GM19193 (cell line): ENCODE measurements around the gene SLC25A34.

Experiments
- POLR2A ChIP-seq: IDR thresholded peaks from 4 replicates; pipeline ENCODE4 v1.6.1; 2011; ENCODE audit not compliant: insufficient read depth, insufficient read length; ENCODE audit errors: extremely low read depth

The SLC25A34 gene

DNA sequence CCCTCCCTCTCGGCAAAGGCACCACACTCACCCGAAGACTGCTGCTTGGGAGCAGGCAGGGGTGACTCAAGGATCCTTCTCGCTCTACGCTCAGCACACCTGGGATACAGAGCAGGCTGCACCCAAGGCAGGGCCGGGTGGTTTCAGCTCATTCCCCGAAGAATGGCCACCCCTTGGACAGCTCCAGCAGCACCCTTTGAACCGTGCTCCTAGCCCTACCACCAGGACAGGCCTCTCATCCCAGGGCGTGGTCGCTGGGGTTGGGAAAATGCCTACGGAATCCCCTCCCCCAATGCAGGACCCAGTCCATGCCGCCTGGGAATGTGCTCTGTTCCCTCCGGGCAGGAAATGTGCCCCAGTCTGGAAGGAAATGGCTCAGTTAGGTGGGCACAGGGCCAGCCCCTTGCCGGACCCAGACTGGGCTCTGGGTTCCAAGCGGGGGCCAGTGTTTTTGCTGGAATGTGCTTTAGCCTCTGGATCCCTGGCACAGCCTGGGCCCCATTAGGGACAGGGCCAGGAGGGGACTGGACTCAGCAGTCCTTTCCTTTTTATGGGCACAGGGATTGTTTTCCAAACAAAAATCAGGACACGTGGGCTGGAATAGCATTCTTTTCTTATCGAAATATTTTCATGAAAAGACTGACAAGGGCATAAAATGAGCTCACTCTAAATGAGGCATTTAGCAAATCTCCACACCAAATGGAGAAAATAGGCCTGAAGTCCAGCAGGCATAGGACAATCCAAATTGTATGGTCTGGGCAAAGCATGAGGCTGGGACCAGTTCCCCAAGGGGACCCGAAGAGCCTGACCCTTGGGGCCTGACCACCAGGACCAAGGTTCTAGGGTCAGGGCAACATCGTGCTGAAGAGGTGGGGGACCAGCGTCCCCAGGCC, 13.6 kb downstream of the SLC25A34 start:
- no peak for TF ChIP-seq POLR2A

DNA sequence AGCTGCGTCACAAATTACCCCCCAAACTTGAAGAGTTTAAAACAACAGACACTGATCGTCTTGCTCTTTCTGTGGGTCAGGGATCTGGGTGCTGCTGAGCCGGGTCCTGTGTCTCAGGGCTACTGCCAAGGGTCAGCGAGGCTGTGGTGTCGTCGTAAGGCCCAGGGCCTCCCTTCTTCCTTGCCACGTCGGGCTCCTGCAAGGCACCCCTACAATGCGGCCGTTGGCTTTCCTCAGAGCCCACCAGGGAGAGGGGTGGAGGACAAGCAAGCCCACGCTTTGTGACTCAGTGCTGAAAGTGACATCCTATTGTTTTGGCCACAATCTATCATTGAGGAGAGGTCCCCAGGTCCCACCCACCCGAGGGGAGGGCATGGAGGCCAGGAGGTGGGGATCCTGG, 14.9 kb downstream of the SLC25A34 start:
- no peak for TF ChIP-seq POLR2A

DNA sequence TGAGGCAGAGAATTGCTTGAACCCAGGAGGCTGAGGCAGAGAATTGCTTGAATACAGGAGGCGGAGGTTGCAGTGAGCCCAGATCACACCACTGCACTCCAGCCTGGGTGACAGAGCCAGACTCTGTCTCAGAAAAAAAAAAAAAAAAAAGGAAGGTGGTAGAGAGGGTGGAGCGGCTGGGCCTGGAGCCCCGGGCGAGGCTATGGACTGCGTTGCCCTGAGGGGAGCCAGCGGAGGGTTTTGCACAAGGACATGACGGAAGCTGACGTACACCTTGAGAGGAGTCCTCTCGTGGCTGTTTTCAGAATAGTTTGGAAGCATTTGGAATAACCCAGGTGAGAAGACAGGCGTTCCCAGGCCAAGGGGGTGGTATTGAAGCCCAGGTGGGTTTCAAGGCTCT, 15.7 kb downstream of the SLC25A34 start:
- no peak for TF ChIP-seq POLR2A

DNA sequence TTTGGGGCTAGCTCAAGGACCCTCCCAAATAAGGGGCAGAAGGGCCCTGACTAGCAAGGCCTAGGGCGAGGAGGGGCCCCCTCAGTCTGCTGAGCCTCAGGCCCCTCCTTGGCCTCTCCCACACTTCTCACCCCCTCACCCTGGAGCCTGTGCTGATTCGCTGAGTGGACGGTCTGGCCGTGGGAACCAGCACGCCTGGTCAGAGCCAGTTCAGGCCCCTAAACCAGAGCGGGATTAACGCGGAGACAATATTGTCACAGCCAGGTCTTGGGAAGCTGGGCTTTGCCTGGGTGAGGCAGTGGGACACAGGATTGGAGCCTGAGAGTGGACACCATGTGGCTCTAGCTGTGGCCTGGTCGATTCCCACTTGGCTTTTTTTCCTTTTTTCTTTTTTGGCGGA, 17.7 kb downstream of the SLC25A34 start:
- TF ChIP-seq POLR2A: no peak

DNA sequence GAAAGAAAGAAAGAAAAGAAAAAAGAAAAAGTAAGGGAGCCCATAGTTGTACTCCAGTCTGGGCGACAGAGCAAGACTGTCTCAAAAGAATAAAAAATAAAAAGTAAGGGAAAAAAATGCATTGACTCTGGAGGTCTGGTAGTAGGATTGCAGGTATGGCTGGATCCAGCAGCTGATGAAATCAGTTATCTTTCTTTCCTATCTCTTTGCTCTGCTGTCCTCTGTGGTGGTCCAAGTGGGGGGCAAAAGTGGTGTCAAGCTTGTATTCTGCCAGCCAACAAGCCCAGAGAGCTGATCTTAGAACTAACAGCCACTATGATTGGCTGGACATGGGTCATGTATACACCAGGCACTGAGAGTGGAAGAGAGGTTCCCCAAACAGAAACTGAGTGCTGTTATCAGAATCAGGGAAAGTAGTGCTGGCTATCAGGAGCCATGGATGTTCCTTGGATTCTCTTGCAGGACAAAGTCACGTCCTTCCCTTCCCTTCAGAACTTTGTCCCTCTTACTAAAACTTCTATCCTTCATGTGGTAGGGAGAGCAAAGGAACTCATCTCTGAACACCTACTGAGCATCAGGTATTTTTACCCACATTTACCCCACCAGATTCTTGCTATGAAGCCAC, 19.1 kb downstream of the SLC25A34 start:
- TF ChIP-seq POLR2A: no peak

DNA sequence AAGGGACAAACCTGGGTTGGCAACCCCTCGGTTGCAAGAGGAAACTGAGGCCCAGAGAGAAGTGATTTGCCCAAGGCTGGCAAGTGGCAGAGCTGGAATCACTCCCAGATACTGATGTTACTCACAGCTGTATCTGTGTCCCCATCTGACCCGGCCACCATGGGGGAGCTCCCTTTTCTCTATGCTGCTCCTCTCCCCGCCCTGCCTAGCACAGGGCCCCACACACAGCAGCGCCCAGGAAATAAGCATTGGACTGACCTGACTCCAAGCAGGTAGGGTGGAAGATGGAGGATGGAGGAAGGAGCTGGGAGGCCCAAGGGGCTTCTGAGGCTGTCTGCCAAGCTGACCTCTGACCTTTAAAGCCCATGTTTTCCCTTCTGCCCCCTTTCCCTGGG, 19.6 kb downstream of the SLC25A34 start:
- no peak for TF ChIP-seq POLR2A

DNA sequence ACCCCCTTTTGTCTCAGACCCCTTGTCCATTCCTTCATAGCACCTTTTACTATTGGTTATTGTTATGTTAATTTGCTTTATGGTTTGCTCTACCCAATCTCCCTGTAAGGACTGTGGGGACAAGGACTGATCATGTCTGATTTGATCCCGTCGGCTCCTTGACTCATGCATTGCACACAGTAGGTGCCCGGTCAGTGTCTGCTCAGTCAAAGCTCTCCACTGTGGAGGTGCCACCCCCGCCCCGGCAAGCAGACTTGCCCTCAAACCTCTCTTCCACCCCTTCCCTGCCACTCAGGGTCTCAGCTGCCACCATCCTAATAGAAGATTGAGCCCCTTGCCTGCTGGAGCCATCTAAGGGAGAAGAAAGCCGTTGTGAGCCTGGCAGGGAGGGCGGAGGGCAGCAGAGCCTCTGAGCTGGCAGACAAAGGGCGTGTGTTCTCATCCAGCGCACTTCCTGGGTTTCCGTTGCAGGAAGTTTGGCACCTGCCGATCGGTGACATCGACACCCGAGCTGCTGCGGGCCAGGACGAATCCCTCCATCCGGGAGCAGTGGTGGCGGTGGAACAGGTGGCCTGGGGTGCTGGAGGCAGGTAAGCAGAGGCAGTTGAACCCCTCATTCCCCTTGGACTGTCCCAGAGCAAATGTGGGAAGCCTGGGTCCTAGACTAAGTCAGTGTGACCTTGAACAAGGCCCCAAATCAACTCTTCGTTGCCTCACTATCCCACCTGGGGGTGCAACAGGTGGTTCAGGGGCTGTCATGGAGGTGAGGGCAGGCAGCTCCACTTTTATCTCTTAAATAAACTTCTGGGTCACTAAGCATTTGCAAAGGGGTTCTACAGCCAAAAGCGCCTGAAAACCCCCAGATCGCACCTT, 20.3 kb downstream of the SLC25A34 start:
- no peak for TF ChIP-seq POLR2A

DNA sequence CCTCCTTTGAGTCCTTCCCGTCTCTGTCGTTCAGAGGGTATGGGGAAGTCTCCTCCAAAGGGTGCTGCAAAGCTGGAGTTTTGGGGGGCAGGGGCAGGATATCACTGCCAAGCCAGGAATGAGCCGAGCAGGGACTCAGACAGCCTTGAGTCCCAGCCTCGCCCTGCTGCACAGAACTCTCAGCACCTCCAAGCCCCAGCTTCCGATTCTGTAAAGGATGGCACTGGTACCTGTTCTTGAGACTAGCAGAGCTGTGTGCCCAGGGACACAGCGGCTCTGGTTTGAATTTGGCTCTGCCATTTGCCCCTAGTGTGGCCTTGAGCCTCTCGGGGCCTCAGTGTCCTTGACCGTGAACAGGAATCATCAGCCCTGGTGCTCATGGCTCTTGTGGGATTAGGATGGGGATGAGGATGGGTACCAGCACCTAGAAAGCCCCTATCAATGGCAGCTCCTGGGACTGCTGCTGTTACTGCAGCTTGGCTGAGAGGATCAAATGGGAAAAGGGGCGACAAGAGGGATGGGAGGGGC, 21.0 kb downstream of the SLC25A34 start:
- TF ChIP-seq POLR2A: no peak

DNA sequence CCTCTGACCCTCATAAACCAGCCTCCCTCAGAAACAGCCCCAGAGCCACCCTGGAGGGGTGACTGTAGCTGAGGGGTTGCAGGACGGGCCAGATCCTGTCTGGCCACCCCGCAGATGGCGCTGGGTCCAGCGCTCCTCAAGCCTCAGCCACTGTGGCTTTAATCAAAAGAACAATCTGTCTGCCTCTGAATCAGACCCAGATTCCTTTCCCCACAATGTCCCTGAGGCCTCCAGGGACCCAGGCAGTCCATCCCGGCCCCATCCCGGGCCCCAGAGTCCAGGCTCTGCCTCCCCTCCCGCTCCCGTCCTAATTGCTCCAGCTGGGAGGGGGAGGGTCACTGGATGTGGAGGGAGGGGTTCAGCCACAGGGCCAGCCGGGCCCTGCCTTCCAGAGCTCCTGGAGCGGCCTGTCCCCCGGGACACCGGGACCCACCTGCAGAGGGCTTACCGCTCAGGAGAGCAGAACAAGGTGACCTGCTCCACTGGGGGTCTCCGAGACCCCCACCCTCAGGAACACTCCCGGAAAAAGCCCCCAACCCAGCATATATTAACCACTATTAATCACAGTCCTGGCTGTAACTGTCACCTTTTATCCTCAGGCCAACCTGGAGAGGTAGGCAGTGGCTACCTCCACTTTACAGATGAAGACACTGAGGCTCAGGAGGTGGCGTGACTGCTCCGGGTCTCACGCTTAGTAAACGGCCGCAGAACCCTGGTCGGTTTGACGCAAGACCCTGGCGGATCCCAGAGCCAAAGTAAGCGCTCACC, 21.7 kb downstream of the SLC25A34 start:
- no peak for TF ChIP-seq POLR2A

DNA sequence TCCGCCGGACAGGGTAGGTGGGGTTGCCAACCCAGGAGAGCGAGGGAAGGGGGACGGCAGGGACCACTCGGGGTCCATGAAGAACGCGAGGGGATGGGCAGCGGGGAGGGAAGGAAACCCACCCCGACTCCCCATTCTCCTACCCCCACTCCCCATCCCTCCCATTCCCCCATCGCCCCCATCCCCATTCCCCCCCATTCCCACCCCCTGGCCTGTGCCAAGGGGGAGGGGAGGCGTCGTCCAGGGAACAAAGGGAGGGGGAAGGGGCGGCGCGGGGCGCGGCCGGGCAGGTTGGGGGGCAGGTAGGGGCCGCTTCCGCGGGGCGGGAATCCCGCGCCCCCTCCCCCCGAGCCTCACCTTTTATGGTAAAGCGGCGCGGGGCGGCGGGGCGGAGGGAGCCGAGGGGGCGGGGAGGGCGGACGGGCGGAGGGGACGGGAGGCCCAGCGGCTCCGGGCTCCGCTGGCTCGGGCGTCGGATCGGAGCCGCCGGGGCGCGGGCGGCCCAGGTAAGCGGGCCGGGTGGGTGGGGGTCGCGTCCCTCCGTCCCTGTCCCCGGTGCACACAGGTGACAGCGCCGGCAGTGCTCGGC, 22.4 kb downstream of the SLC25A34 start, which contains the start of gene FBLIM1:
TSS of gene FBLIM1 (plus strand) at position 453 of the 589 bp plus-strand sequence. CDS start 6,189 bp downstream, outside the sequence.
- TF ChIP-seq POLR2A: no peak

DNA sequence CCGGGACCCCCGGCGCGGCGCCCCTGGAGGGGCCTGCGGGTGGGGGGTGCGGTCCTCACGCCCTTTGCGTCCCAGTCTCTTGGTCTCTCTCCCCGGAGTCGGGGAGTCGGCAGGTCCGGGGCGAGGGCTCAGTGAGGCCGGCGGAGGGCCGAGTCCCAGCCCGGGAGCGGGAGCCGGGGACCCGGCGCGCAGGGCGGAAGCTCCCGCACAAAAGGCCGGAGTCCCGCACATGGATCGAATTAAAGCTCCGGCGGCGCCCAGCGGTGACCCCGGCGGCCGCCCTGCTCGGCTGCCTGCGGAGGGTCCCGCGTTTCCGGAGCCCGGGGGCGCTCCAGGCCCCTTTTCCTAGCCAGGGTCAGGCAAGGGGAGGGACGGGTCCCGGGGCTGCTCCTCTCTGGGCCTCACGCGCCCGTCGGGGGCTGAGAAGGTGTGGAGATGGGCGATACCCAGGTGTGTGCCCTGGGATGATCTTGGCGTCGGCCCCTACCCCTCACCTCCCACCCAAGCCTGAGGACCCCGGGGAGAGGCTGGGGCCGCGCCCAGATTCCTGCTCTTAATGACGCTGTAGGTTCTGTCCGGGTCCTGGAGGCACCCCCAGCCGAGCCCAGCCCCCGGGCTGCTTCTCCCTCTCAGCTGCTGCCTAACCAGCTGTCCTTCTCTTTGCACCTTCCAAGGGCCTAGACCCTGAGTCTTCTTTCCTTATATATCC, 23.0 kb downstream of the SLC25A34 start:
- no peak for TF ChIP-seq POLR2A

DNA sequence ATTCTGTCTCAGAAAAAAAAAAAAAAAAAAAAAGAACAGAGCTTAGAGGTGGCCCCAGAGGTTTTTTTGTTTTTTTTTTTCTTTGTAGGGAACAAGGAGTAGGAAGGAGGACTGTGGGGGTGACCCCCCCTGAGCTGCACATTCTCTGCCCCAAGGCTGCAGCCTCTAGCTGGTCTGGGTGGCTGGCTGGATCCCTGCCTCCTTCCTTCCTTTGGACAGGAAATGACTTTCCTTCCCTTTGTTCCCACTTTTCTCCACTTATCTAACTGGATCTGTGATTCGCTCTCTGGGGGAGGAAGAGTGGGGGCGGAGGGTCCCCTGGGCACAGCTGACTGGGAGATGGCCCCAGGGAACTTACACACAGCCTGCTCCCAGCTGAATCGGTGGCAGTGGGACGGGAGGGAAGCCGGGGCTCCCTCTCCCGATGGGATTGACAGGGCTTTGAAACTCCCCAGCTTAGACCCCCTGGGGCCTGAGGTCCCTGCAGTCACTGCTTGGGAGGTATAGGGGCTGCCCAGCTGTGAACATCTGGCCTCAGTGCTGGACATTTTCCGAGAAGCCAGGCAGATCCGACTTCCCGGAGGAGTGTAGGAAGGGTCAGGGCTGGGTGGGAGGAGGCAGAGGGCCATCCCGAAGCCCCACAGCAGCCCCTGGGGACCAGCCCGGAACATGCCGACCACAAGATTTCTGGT, 24.6 kb downstream of the SLC25A34 start:
- no peak for TF ChIP-seq POLR2A
